Mesenchymal stem cell (in vitro differentiated cells and primary cell): ENCODE data around the gene EGLN1.
"Not testable (repeated sequence)": the region's sequence is repeated elsewhere in the genome, so short reads cannot be mapped to it uniquely, and the experiment has no call there.

Source experiments
- DNase-seq: peaks from one replicate; pipeline ENCODE4 v3.0.0-alpha.2; 2013
- H2AFZ ChIP-seq: one replicate; pipeline ENCODE4 v1.6.1; 2013; ENCODE audit warnings: low read depth, mild to moderate bottlenecking, control low read depth, inconsistent platforms, low read length, moderate library complexity
- H2AK5ac ChIP-seq: 2 replicates; pipeline ENCODE4 v1.6.1; 2013; ENCODE audit warnings: low read length, moderate library complexity, mild to moderate bottlenecking, inconsistent platforms; ENCODE audit not compliant: severe bottlenecking
- H2BK120ac ChIP-seq: one replicate; pipeline ENCODE4 v1.6.1; 2013; ENCODE audit warnings: low read depth, mild to moderate bottlenecking, inconsistent platforms, low read length, moderate library complexity
- H2BK12ac ChIP-seq, 2 experiments: one replicate each; pipeline ENCODE4 v1.6.1; 2013; ENCODE audit warnings: inconsistent platforms in 2 of 2, low read length in 2 of 2, mild to moderate bottlenecking in 2 of 2, moderate library complexity in 2 of 2, control low read depth in 1 of 2
- H2BK15ac ChIP-seq: one replicate; pipeline ENCODE4 v1.6.1; 2013; ENCODE audit warnings: mild to moderate bottlenecking, low read depth, inconsistent platforms; ENCODE audit not compliant: poor library complexity, severe bottlenecking
- H2BK5ac ChIP-seq: 2 replicates; pipeline ENCODE4 v1.6.1; 2013; ENCODE audit warnings: low read depth, mild to moderate bottlenecking, low read length, control low read depth, inconsistent platforms; ENCODE audit not compliant: poor library complexity, severe bottlenecking
- H3K14ac ChIP-seq, 2 experiments: one replicate each; pipeline ENCODE4 v1.6.1; 2013; ENCODE audit warnings: inconsistent platforms in 2 of 2, low read length in 2 of 2, control low read depth in 1 of 2, mild to moderate bottlenecking in 1 of 2, moderate library complexity in 1 of 2
- H3K18ac ChIP-seq, 2 experiments: one replicate each; pipeline ENCODE4 v1.6.1; 2013; ENCODE audit warnings: inconsistent platforms in 2 of 2, low read length in 2 of 2, control low read depth in 1 of 2, low read depth in 1 of 2, mild to moderate bottlenecking in 1 of 2
- H3K23ac ChIP-seq, 2 experiments: one replicate each; pipeline ENCODE4 v1.6.1; 2013; ENCODE audit warnings: inconsistent platforms in 2 of 2, low read length in 2 of 2, mild to moderate bottlenecking in 2 of 2, moderate library complexity in 2 of 2, control low read depth in 1 of 2
- H3K27ac ChIP-seq: 2 replicates; pipeline ENCODE4 v1.5.1; 2013; ENCODE audit warnings: mild to moderate bottlenecking, moderate library complexity, low read length, control low read depth, inconsistent platforms; ENCODE audit not compliant: poor library complexity, severe bottlenecking
- H3K27me3 ChIP-seq, 2 experiments: 2 replicates each; pipeline versions ENCODE4 v1.6.1 to v1.7.0; 2013; ENCODE audit warnings: low read length in 2 of 2, mild to moderate bottlenecking in 2 of 2, moderate library complexity in 2 of 2, control low read depth in 1 of 2, inconsistent platforms in 1 of 2; ENCODE audit not compliant: control insufficient read depth in 1 of 2, insufficient read depth in 1 of 2
- H3K36me3 ChIP-seq, 2 experiments: 2 replicates each; pipeline versions ENCODE4 v1.6.1 to v1.7.0; 2013; ENCODE audit warnings: low read length in 2 of 2, control low read depth in 1 of 2, inconsistent platforms in 1 of 2, low read depth in 1 of 2, mild to moderate bottlenecking in 1 of 2; ENCODE audit not compliant: insufficient read depth in 2 of 2, control insufficient read depth in 1 of 2
- H3K4ac ChIP-seq, 2 experiments: one replicate each; pipeline ENCODE4 v1.6.1; 2013; ENCODE audit warnings: inconsistent platforms in 2 of 2, low read length in 2 of 2, mild to moderate bottlenecking in 2 of 2, moderate library complexity in 2 of 2, control low read depth in 1 of 2, low read depth in 1 of 2
- H3K4me1 ChIP-seq: 2 replicates; pipeline ENCODE4 v1.6.1; 2013; ENCODE audit warnings: low read depth, low read length, control low read depth; ENCODE audit not compliant: control insufficient read depth, insufficient read depth
- H3K4me2 ChIP-seq: 2 replicates; pipeline ENCODE4 v1.6.1; 2013; ENCODE audit warnings: low read length, mild to moderate bottlenecking, inconsistent platforms; ENCODE audit not compliant: poor library complexity, severe bottlenecking
- H3K4me3 ChIP-seq, 2 experiments: 2 replicates each; pipeline versions ENCODE4 v1.5.1 to v1.7.0; 2013; ENCODE audit warnings: low read length in 2 of 2, mild to moderate bottlenecking in 2 of 2, control low read depth in 1 of 2, low read depth in 1 of 2; ENCODE audit not compliant: insufficient read depth in 1 of 2
- H3K79me1 ChIP-seq: replicated peaks from 2 replicates; pipeline ENCODE4 v1.6.1; 2013; ENCODE audit warnings: mild to moderate bottlenecking, control low read depth, low read length, inconsistent platforms; ENCODE audit not compliant: poor library complexity, severe bottlenecking
- H3K9ac ChIP-seq: 2 replicates; pipeline ENCODE4 v1.7.0; 2013; ENCODE audit warnings: mild to moderate bottlenecking, low read length, moderate library complexity
- H3K9me3 ChIP-seq: 2 replicates; pipeline ENCODE4 v1.7.0; 2013; ENCODE audit warnings: mild to moderate bottlenecking, low read length; ENCODE audit not compliant: control insufficient read depth
- H4K8ac ChIP-seq: one replicate; pipeline ENCODE4 v1.6.1; 2013; ENCODE audit warnings: inconsistent platforms, mild to moderate bottlenecking, low read length, moderate library complexity
- H4K91ac ChIP-seq: one replicate; pipeline ENCODE4 v1.6.1; 2013; ENCODE audit warnings: mild to moderate bottlenecking, low read length, inconsistent platforms
- WGBS: methylation state at CpG from one replicate; pipeline ENCODE4 v1.1.7; 2013; ENCODE audit warnings: mixed read lengths; 5-methylcytosine and 5-hydroxymethylcytosine counted together

EGLN1 gene

GRCh38 chr1:231465051-231465450 is 43.0 kb upstream of the EGLN1 start:
- Histone ChIP-seq H3K18ac (no peak overlapping the region), H3K27me3 (no peaks in the 10 kb centered on the region), H2BK15ac (no peak overlapping the region), H3K9ac (no peak overlapping the region), H4K91ac (no peak overlapping the region), H2BK12ac (no peak overlapping the region), H3K27ac (no peak overlapping the region), H2AK5ac (no peak overlapping the region), H2BK5ac (no peak overlapping the region), H3K4me1 (no peaks in the 10 kb centered on the region), H2BK120ac (no peak overlapping the region), H3K4me2 (no peak overlapping the region), H3K4ac (no peak overlapping the region), H3K36me3 (no peaks in the 10 kb centered on the region), H3K4me3 (no peak overlapping the region), H2AFZ (no peak overlapping the region), H3K23ac (no peak overlapping the region), H3K79me1 (no peaks in the 10 kb centered on the region), H4K8ac (no peak overlapping the region), H3K14ac (no peak overlapping the region), H3K9me3 (no peaks in the 10 kb centered on the region)
- no CpG with 5 or more reads among the region's 1 CpG for WGBS
- DNase-seq = no peak

GRCh38 chr1:231463541-231463940 is 41.5 kb upstream of the EGLN1 start:
- Histone ChIP-seq H3K18ac (no peak overlapping the region), H3K79me1 (no peaks in the 10 kb centered on the region), H3K36me3 (no peaks in the 10 kb centered on the region), H3K27ac (no peak overlapping the region), H3K9ac (no peak overlapping the region), H3K4me3 (no peak overlapping the region), H3K4me1 (no peaks in the 10 kb centered on the region), H3K9me3 (no peaks in the 10 kb centered on the region), H3K23ac (no peak overlapping the region), H3K27me3 (no peaks in the 10 kb centered on the region), H3K14ac (no peak overlapping the region), H4K8ac (no peak overlapping the region), H3K4me2 (no peak overlapping the region), H2BK12ac (no peak overlapping the region), H2BK120ac (no peak overlapping the region), H3K4ac (no peak overlapping the region), H4K91ac (no peak overlapping the region), H2BK15ac (no peak overlapping the region), H2BK5ac (no peak overlapping the region), H2AK5ac (no peak overlapping the region), H2AFZ (no peak overlapping the region)
- WGBS = 89% methylated on average over 5 of the region's 6 CpGs
- no peak for DNase-seq

- Histone ChIP-seq H3K27me3 (no peaks in the 10 kb centered on the region), H4K8ac (no peak overlapping the region), H3K36me3 (no peaks in the 10 kb centered on the region), H2AK5ac (no peak overlapping the region), H3K4me2 (no peak overlapping the region), H3K27ac (no peak overlapping the region), H3K18ac (no peak overlapping the region), H4K91ac (no peak overlapping the region), H3K4ac (no peak overlapping the region), H3K14ac (no peak overlapping the region), H2BK5ac (no peak overlapping the region), H3K4me1 (no peaks in the 10 kb centered on the region), H2BK12ac (no peak overlapping the region), H3K9ac (no peak overlapping the region), H2BK120ac (no peak overlapping the region), H3K4me3 (no peak overlapping the region), H2BK15ac (no peak overlapping the region), H2AFZ (no peak overlapping the region), H3K79me1 (no peaks in the 10 kb centered on the region), H3K9me3 (peaks cover 4% of the 10 kb centered on the region), H3K23ac (no peak overlapping the region)
- no peak for DNase-seq
- WGBS = 81% methylated on average over 1 of the region's 2 CpGs
Measured at GRCh38 chr1:231460614-231461013, 38.5 kb upstream of the EGLN1 start.

GRCh38 chr1:231459438-231459837 is 37.4 kb upstream of the EGLN1 start:
- not testable (repeated sequence) for H3K4ac ChIP-seq, H3K23ac ChIP-seq, H4K8ac ChIP-seq, H2BK12ac ChIP-seq, H3K4me3 ChIP-seq, H3K79me1 ChIP-seq, H2AFZ ChIP-seq, H3K4me2 ChIP-seq, H3K9me3 ChIP-seq, H3K14ac ChIP-seq, H2BK15ac ChIP-seq, H3K4me1 ChIP-seq, DNase-seq, H3K36me3 ChIP-seq, H3K27ac ChIP-seq, H3K9ac ChIP-seq, H4K91ac ChIP-seq, H3K27me3 ChIP-seq, H2BK120ac ChIP-seq, H3K18ac ChIP-seq, H2BK5ac ChIP-seq, H2AK5ac ChIP-seq
- WGBS = no CpG with 5 or more reads among the region's 1 CpG
